ENCODE data around the gene ADIPOR2. TPM values are rescaled to one million over a fixed set of nuclear protein-coding genes. Genes with fewer than 3 reads are reported as not detected.

Gene ADIPOR2
- total and polyA plus RNA-seq, 2 donors (not counting 1 experiment from before 2014, with no cell fraction given), result 9.2 to 35.9 TPM

DNA sequence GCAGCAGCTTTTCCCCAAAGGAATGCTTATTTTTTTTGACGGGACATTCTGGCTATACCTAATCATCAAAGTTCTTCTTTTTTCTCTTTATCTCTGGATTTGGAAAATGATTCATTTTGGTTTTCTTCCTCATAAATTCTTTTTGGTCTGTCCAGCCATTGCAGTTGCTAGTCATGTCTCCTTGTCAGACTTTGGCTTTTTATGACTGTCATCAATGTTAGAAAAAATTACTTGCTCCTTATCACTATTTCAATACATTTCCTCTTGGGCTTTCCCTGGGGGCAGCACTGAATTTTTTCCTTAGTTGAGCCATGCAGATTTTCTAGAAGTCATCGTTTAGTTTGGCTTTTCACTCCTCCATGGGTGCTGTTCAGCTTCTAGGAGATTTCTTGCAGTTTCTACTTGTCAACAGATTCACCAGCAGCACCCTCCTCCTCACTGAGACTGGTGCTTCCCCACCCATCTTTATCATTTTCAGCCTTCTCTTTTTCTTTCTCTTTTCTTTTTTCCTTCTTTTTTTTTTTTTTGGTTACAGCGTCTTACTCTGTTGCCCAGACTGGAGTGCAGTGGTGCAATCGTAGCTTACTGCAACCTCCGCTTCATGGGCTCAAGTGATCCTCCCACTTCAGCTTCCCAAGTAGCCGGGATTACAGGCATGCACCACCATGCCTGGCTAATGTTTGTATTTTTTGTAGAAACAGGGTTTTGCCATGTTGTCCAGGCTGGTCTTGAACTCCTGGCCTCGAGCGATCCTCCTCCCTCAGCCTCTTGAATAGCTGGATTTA is 5.2 kb downstream of the ADIPOR2 start:
- no peak for ATAC-seq (ENCODE audit: low read depth)
- POLR2A ChIA-PET, result interaction anchor here (0.7 kb wide), 1 partner anchor 94 kb away, joined by 4 read pairs; no protein-coding TSS in a partner anchor

DNA sequence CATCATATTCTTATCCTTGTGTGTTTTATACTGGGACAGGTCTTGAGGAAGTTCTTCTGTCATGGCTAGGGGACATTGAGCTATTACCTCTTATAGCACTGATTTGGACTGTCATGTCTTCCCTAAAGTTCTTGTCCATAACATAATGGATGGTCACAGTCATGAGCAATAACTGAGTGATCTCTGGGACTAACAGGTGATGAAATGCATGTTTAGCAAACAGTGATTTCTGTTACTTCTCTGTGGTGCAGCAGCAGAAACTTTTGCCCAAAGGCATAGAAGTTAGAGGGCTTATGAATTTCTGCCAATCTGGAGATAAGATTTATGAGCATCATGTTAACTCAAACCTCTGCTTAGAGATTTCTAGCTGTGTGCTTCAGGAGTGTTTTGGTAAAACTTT is 5.9 kb downstream of the ADIPOR2 start:
- intact Hi-C loops (cut with micrococcal nuclease), result no loop called here
- POLR2A ChIA-PET, result no interaction called here
- H3K27ac Mint-ChIP-seq, result no peak overlapping the region

More for the DNA sequence above, 5.2 kb downstream of the ADIPOR2 start:
- no peaks in the 10 kb centered on the region for H3K9me3 ChIP-seq (ENCODE audit: control extremely low read depth in 1 of 3, control insufficient read depth in 2 of 3, insufficient read depth in 1 of 3, low read length in 2 of 3)
- no peaks in the 10 kb centered on the region for H3K27me3 ChIP-seq (replicated peaks in 1 of 4; ENCODE audit: control extremely low read depth in 1 of 4, control insufficient read depth in 3 of 4, insufficient read depth in 4 of 4, low read length in 3 of 4)
- H3K27ac ChIP-seq (ENCODE audit: low read length in 2 of 2), result no peak overlapping the region
- peaks cover 57% of the 10 kb centered on the region for H4K20me1 ChIP-seq (ENCODE audit: control insufficient read depth, insufficient read depth, low read length, poor library complexity, severe bottlenecking)
- Mint-ChIP-seq H3K27me3 (no peaks in the 10 kb centered on the region), H3K27ac (no peak overlapping the region), H3K4me1 (peaks cover 62% of the 10 kb centered on the region), H3K4me3 (no peak overlapping the region), H3K9me3 (ENCODE audit: insufficient read depth) (no peaks in the 10 kb centered on the region)
- no peak for DNase-seq
- CTCF ChIA-PET, result no interaction called here
- WGBS (ENCODE audit: insufficient coverage), result 64% methylated on average over 3 of the region's 8 CpGs
- peaks cover 96% of the 10 kb centered on the region for H3K79me2 ChIP-seq (ENCODE audit: control insufficient read depth, insufficient read depth, low read length)
- no peak overlapping the region for H3K4me3 ChIP-seq (ENCODE audit: control extremely low read depth in 1 of 5, extremely low read depth in 1 of 5, insufficient read depth in 1 of 5, low read depth in 2 of 5, low read length in 4 of 5)
- no peak overlapping the region for H3K4me2 ChIP-seq (replicated peaks; ENCODE audit: low read depth, low read length, poor library complexity, severe bottlenecking)
- TF ChIP-seq, protein P1, sequence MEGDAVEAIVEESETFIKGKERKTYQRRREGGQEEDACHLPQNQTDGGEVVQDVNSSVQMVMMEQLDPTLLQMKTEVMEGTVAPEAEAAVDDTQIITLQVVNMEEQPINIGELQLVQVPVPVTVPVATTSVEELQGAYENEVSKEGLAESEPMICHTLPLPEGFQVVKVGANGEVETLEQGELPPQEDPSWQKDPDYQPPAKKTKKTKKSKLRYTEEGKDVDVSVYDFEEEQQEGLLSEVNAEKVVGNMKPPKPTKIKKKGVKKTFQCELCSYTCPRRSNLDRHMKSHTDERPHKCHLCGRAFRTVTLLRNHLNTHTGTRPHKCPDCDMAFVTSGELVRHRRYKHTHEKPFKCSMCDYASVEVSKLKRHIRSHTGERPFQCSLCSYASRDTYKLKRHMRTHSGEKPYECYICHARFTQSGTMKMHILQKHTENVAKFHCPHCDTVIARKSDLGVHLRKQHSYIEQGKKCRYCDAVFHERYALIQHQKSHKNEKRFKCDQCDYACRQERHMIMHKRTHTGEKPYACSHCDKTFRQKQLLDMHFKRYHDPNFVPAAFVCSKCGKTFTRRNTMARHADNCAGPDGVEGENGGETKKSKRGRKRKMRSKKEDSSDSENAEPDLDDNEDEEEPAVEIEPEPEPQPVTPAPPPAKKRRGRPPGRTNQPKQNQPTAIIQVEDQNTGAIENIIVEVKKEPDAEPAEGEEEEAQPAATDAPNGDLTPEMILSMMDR (IDR thresholded peaks at IDR 0.05), result no peak
- no peak for TF ChIP-seq EZH2 (IDR thresholded peaks at IDR 0.05; ENCODE audit: borderline replicate concordance, insufficient read depth, low read depth, low read length, poor library complexity, severe bottlenecking)
- intact Hi-C loops (cut with micrococcal nuclease), result no loop called here
- peaks cover 21 to 24% of the 10 kb centered on the region in 2 donors for H3K4me1 ChIP-seq (ENCODE audit: control insufficient read depth in 2 of 2, insufficient read depth in 2 of 2, low read length in 2 of 2)
- H2AFZ ChIP-seq (ENCODE audit: insufficient read depth, low read depth, low read length, poor library complexity, severe bottlenecking), result no peak overlapping the region
- peaks cover 0 to 5% of the 10 kb centered on the region in 2 experiments for H3K36me3 ChIP-seq (replicated peaks in 1 of 2; ENCODE audit: control extremely low read depth in 1 of 2, control insufficient read depth in 1 of 2, extremely low read depth in 1 of 2, insufficient read depth in 2 of 2, low read length in 1 of 2)
- no peak overlapping the region for H3K9ac ChIP-seq (ENCODE audit: low read length)

More for the DNA sequence above, 5.9 kb downstream of the ADIPOR2 start:
- Histone ChIP-seq H2AFZ (ENCODE audit: insufficient read depth, low read depth, low read length, poor library complexity, severe bottlenecking) (no peak overlapping the region), H3K36me3 (replicated peaks in 1 of 2; ENCODE audit: control extremely low read depth in 1 of 2, control insufficient read depth in 1 of 2, extremely low read depth in 1 of 2, insufficient read depth in 2 of 2, low read length in 1 of 2) (peaks cover 0 to 5% of the 10 kb centered on the region in 2 experiments), H3K27ac (ENCODE audit: low read length in 2 of 2) (no peak overlapping the region), H3K27me3 (replicated peaks in 1 of 4; ENCODE audit: control extremely low read depth in 1 of 4, control insufficient read depth in 3 of 4, insufficient read depth in 4 of 4, low read length in 3 of 4) (no peaks in the 10 kb centered on the region), H3K4me3 (ENCODE audit: control extremely low read depth in 1 of 5, extremely low read depth in 1 of 5, insufficient read depth in 1 of 5, low read depth in 2 of 5, low read length in 4 of 5) (no peak overlapping the region), H3K4me2 (replicated peaks; ENCODE audit: low read depth, low read length, poor library complexity, severe bottlenecking) (no peak overlapping the region), H3K79me2 (ENCODE audit: control insufficient read depth, insufficient read depth, low read length) (peaks cover 96% of the 10 kb centered on the region), H4K20me1 (ENCODE audit: control insufficient read depth, insufficient read depth, low read length, poor library complexity, severe bottlenecking) (peaks cover 64% of the 10 kb centered on the region), H3K9me3 (ENCODE audit: control extremely low read depth in 1 of 3, control insufficient read depth in 2 of 3, insufficient read depth in 1 of 3, low read length in 2 of 3) (no peaks in the 10 kb centered on the region), H3K9ac (ENCODE audit: low read length) (no peak overlapping the region), H3K4me1 (ENCODE audit: control insufficient read depth in 2 of 2, insufficient read depth in 2 of 2, low read length in 2 of 2) (peaks cover 18 to 22% of the 10 kb centered on the region in 2 donors)
- ATAC-seq (ENCODE audit: low read depth) (no peak), DNase-seq (no peak)
- Mint-ChIP-seq H3K27me3 (no peaks in the 10 kb centered on the region), H3K9me3 (ENCODE audit: insufficient read depth) (no peaks in the 10 kb centered on the region), H3K4me1 (peaks cover 58% of the 10 kb centered on the region), H3K4me3 (no peak overlapping the region)
- CTCF ChIA-PET, result interaction anchor here (1.0 to 1.7 kb wide), 4 partner anchors 9 to 243 kb away, joined by 3 to 6 read pairs (median 4); no protein-coding TSS in a partner anchor
- TF ChIP-seq, protein P1 (IDR thresholded peaks at IDR 0.05), result no peak
- no peak for TF ChIP-seq EZH2 (IDR thresholded peaks at IDR 0.05; ENCODE audit: borderline replicate concordance, insufficient read depth, low read depth, low read length, poor library complexity, severe bottlenecking)

Measured in B cell (primary cell).